Limb (tissue), 2 donors: ENCODE measurements around the gene SLC24A4.

Source experiments
- DNase-seq, 2 donors: peaks; one replicate each; pipeline ENCODE4 v3.0.0-alpha.2; 2016; ENCODE audit errors: extremely low spot score in 2 of 2

The SLC24A4 gene

GRCh38 chr14:92539875-92540274, 216.9 kb downstream of the SLC24A4 start:
- no peak for DNase-seq

DNA sequence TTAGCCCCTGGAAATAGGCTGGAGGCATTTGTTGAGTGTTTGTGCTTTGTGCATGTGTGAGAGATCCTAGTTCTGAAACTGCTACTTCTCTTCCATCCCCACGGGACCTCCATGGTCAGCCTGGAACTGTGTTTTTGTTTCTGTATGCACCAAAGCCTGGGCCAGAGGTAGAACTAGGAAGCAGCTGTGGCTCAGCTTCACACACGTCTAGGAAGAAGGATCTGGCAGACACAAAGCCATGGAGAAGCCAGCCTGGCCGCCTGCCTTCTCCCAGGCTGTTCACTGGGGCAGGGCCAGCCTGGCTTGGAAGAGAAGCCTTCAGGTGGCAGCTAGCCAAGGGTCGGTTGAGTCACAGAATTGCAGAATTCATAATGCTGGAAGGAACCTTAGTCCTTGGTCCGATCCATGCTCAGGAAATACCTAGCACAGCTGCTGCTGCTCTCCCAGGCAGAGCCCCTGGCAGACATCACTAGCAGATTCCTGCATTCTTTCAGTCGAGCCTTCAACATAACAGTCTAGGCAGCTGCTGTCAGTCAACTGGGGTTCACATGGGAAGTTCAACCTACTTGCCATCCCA, 217.6 kb downstream of the SLC24A4 start:
- peak; percentile 81 to 85 for DNase-seq

DNA sequence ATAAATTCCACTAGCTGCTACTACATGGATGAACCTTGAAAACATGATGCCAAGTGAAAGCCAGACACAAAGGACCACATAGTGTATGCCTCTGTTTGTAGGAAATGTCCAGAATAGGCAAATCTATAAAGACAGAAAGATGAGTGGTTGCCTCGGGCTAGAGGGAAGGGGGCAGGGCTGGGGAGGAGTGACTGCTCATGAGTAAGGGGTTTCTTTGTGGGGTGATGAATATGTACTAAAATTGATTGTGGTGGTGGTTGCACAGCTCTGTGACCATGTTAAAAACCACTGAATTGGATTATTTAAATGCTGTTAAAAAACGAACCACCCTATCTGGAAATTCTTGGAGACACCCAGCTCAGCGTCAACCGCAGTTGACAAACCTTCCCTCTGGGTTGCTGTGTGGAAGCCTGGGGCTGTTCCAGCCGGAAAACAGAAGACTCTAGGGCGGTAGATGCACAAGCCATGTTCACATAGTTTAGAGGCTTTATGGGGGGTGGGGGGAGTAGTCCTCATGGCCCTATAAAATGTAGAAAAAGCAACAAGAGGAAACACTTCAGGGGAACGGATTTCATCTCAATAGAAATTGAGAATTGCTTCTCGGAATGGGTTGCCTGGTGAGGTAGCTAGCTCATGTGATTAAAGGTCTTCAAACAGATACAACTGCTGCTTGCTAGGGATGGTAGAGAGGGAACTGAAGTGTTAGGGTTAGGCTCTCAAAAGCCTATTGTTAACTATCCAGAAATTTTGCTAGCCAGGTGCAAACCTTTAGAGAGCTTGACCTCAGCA, 220.0 kb downstream of the SLC24A4 start:
- no peak for DNase-seq

GRCh38 chr14:92544051-92544720, 221.2 kb downstream of the SLC24A4 start:
- no peak for DNase-seq

- no peak for DNase-seq
Measured at GRCh38 chr14:92546347-92547053, 223.5 kb downstream of the SLC24A4 start.

- no peak for DNase-seq
Measured at GRCh38 chr14:92549105-92549858, 226.3 kb downstream of the SLC24A4 start.

DNA sequence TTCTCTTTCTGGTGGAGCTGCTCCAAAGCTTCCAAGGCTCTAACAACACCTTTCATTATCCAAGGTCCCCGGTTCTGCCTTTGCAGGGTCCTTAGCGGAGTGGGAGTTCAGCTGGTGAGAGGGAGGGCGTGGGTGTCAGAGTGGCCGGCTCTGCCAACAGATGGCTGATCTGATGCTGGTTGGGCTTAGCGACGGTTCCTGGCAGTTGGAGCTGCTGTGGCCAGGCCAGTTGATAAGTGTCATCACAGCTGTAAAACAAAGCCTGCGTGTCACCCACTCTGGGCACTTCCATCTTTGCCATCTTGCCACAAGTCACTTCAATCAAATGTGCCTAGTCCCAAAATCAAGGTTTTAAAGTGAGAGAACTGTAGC, 226.9 kb downstream of the SLC24A4 start:
- DNase-seq = peak in 1 of 2 donors; percentile 51
